GM23338 (cell line): Measurements from ENCODE around the gene CDON. TPM values are rescaled to one million over a fixed set of nuclear protein-coding genes. Genes with fewer than 3 reads are reported as not detected.

Source experiments
- ATAC-seq: fragments of 200-7000 bp; cut with Tn5 transposase; 3 replicates; pipeline ENCODE4 v1.9.1; 2020
- DNase-seq: peaks from one replicate; pipeline ENCODE4 v3.0.0-alpha.2; 2015; ENCODE audit warnings: low spot score
- H2AFZ ChIP-seq: fragments of 200-600 bp; sonication (generic); 2 replicates; pipeline ENCODE4 v1.8.0; 2016; ENCODE audit warnings: antibody characterized with exemption, mild to moderate bottlenecking, moderate library complexity
- H3F3A ChIP-seq: fragments of 200-600 bp; sonication (generic); replicated peaks from 2 replicates; pipeline ENCODE4 v1.8.0; 2017; ENCODE audit warnings: antibody characterized with exemption, mixed run types, low read depth
- H3K27ac ChIP-seq: fragments of 200-600 bp; sonication (generic); 2 replicates; pipeline ENCODE4 v1.6.1; 2016; ENCODE audit warnings: low read depth
- H3K27me3 ChIP-seq: fragments of 200-600 bp; sonication (generic); 2 replicates; pipeline ENCODE4 v1.8.0; 2016; ENCODE audit warnings: mild to moderate bottlenecking, mixed run types, moderate library complexity; ENCODE audit not compliant: insufficient read depth
- H3K36me3 ChIP-seq: fragments of 200-600 bp; sonication (generic); 2 replicates; pipeline ENCODE4 v1.8.0; 2016; ENCODE audit warnings: mild to moderate bottlenecking; ENCODE audit not compliant: insufficient read depth
- H3K4me1 ChIP-seq: fragments of 200-600 bp; sonication (generic); 2 replicates; pipeline ENCODE4 v1.8.0; 2016; ENCODE audit warnings: mild to moderate bottlenecking, moderate library complexity; ENCODE audit not compliant: insufficient read depth
- H3K4me2 ChIP-seq: fragments of 200-600 bp; sonication (generic); 2 replicates; pipeline ENCODE4 v1.7.1; 2017; ENCODE audit warnings: mixed run types
- H3K4me3 ChIP-seq: fragments of 200-600 bp; sonication (generic); 2 replicates; pipeline ENCODE4 v1.6.1; 2016; ENCODE audit warnings: mixed run types
- H3K79me2 ChIP-seq: fragments of 200-600 bp; sonication (generic); replicated peaks from 2 replicates; pipeline ENCODE4 v1.8.0; 2017; ENCODE audit warnings: mild to moderate bottlenecking; ENCODE audit not compliant: insufficient read depth
- H3K9me2 ChIP-seq: fragments of 200-600 bp; sonication (generic); 2 replicates; pipeline ENCODE4 v1.8.0; 2017; ENCODE audit not compliant: insufficient read depth
- H4K20me1 ChIP-seq: fragments of 200-600 bp; sonication (generic); replicated peaks from 2 replicates; pipeline ENCODE4 v1.8.0; 2017; ENCODE audit warnings: mild to moderate bottlenecking; ENCODE audit not compliant: insufficient read depth
- H3K27ac Mint-ChIP-seq: 2 replicates; pipeline ENCODE4 v1.8.0; 2020; ENCODE audit warnings: inconsistent platforms, mild to moderate bottlenecking, moderate library complexity, mixed read lengths
- H3K27me3 Mint-ChIP-seq: 3 replicates; pipeline ENCODE4 v1.8.0; 2022; ENCODE audit warnings: low read depth, mild to moderate bottlenecking, moderate library complexity, mixed read lengths, inconsistent platforms; ENCODE audit not compliant: insufficient read depth, poor library complexity
- H3K36me3 Mint-ChIP-seq: 3 replicates; pipeline ENCODE4 v1.8.0; 2021; ENCODE audit warnings: low read depth, mild to moderate bottlenecking, inconsistent platforms, moderate library complexity, mixed read lengths
- H3K4me1 Mint-ChIP-seq: 3 replicates; pipeline ENCODE4 v1.8.0; 2020; ENCODE audit warnings: mild to moderate bottlenecking, inconsistent platforms, mixed read lengths
- H3K4me3 Mint-ChIP-seq: 3 replicates; pipeline ENCODE4 v1.8.0; 2021; ENCODE audit warnings: moderate library complexity, mild to moderate bottlenecking, inconsistent platforms, mixed read lengths
- H3K9me3 Mint-ChIP-seq: 3 replicates; pipeline ENCODE4 v1.8.0; 2020; ENCODE audit warnings: moderate library complexity, mild to moderate bottlenecking, inconsistent platforms, mixed read lengths
- CREB1 ChIP-seq: fragments of 250-450 bp; sonication (Bioruptor Pico); IDR thresholded peaks from 2 replicates; pipeline ENCODE4 v1.5.0; 2020; ENCODE audit warnings: low read depth, mild to moderate bottlenecking, moderate library complexity
- CTCF ChIP-seq, 2 experiments: fragments of 200-600 bp in 1 of 2; sonication (generic) in 1 of 2; conservative IDR thresholded peaks; 2 replicates each; pipeline versions ENCODE4 v1.5.1 to v1.6.1; 2016 to 2017; ENCODE audit warnings: antibody characterized with exemption in 2 of 2, low read depth in 2 of 2, mild to moderate bottlenecking in 2 of 2, moderate library complexity in 1 of 2
- ETS1 ChIP-seq: IDR thresholded peaks from 2 replicates; pipeline ENCODE4 v1.6.1; 2016; ENCODE audit warnings: antibody characterized with exemption
- EZH2 ChIP-seq: fragments of 200-600 bp; sonication (generic); IDR thresholded peaks from one replicate; pipeline ENCODE4 v1.8.0; 2017; ENCODE audit warnings: antibody characterized with exemption, mild to moderate bottlenecking, low read depth; ENCODE audit not compliant: unreplicated experiment
- EZH2phosphoT487 ChIP-seq: fragments of 200-600 bp; sonication (generic); IDR thresholded peaks from one replicate; pipeline ENCODE4 v1.8.1; 2018; ENCODE audit warnings: antibody characterized with exemption; ENCODE audit not compliant: unreplicated experiment
- JUNB ChIP-seq: IDR thresholded peaks from one replicate; pipeline ENCODE4 v1.6.1; 2016; ENCODE audit warnings: antibody characterized with exemption; ENCODE audit not compliant: unreplicated experiment
- NANOG ChIP-seq: IDR thresholded peaks from 2 replicates; pipeline ENCODE4 v1.6.1; 2016; ENCODE audit warnings: antibody characterized with exemption, borderline replicate concordance
- POLR2AphosphoS5 ChIP-seq: IDR thresholded peaks from 2 replicates; pipeline ENCODE4 v1.6.1; 2016; ENCODE audit warnings: antibody characterized with exemption, low read depth
- REST ChIP-seq: IDR thresholded peaks from one replicate; pipeline ENCODE4 v1.6.1; 2018; ENCODE audit warnings: antibody characterized with exemption; ENCODE audit not compliant: unreplicated experiment
- STAT1 ChIP-seq: IDR thresholded peaks from one replicate; pipeline ENCODE4 v1.6.1; 2016; ENCODE audit warnings: antibody characterized with exemption; ENCODE audit not compliant: unreplicated experiment
- ZNF114 ChIP-seq: fragments of 250-450 bp; sonication (Bioruptor Pico); IDR thresholded peaks from 2 replicates; pipeline ENCODE4 v1.5.0; 2020; ENCODE audit warnings: mild to moderate bottlenecking, moderate library complexity
- ZNF331 ChIP-seq: fragments of 250-450 bp; sonication (Bioruptor Pico); IDR thresholded peaks from 2 replicates; pipeline ENCODE4 v1.5.0; 2020; ENCODE audit warnings: low read depth, mild to moderate bottlenecking, moderate library complexity
- ZNF462 ChIP-seq: fragments of 250-450 bp; sonication (Bioruptor Pico); IDR thresholded peaks from 2 replicates; pipeline ENCODE4 v1.5.0; 2020; ENCODE audit warnings: mild to moderate bottlenecking, moderate library complexity
- polyA plus RNA-seq: library from polyadenylated mRNA; unstranded; fragments of >200 nt; fragmentation: Nextera tagmentation; extraction: Ambion mirVana; gene quantifications from 2 replicates; pipeline ENCODE4 v1.2.1, GENCODE V29; 2016
- total RNA-seq: library from RNA; depleted of rRNA; stranded (reverse); fragments of >200 nt; shearing (Covaris generic); gene quantifications from 2 replicates; pipeline ENCODE4 v1.2.3, GENCODE V29; 2014

CDON gene
- total and polyA plus RNA-seq, 2 experiments from 2014 or later, result 4.1 to 35.5 TPM

- Histone ChIP-seq H3K9me2 (no peaks in the 10 kb centered on the region), H3K27me3 (no peaks in the 10 kb centered on the region), H3K79me2 (no peaks in the 10 kb centered on the region), H3K4me3 (no peak overlapping the region), H2AFZ (peak overlapping the region; percentile 53; the same call in 1 of the 2 replicates), H3K27ac (no peak overlapping the region), H3K4me2 (0 out of 2 replicates have a peak overlapping the region, but pooled peaks have one; percentile 25), H3K4me1 (peaks cover 13% of the 10 kb centered on the region), H3F3A (peaks cover 2% of the 10 kb centered on the region; the same call in 1 of the 2 replicates), H4K20me1 (no peaks in the 10 kb centered on the region), H3K36me3 (no peaks in the 10 kb centered on the region)
- Mint-ChIP-seq H3K27ac (no peak overlapping the region), H3K4me3 (no peak overlapping the region), H3K27me3 (peaks cover 11% of the 10 kb centered on the region), H3K36me3 (no peaks in the 10 kb centered on the region), H3K4me1 (peaks cover 9% of the 10 kb centered on the region), H3K9me3 (no peaks in the 10 kb centered on the region; the same call in 2 of the 3 replicates)
- DNase-seq, result no peak
- TF ChIP-seq ZNF331 (CRISPR knock-in tag) (no peak), STAT1 (no peak), POLR2AphosphoS5 (no peak), ZNF462 (no peak), NANOG (no peak), REST (no peak), EZH2 (no peak), CTCF (conservative IDR thresholded peaks at IDR 0.05; ENCODE audit: low read depth in 2 of 2) (no peak), ETS1 (no peak), EZH2phosphoT487 (no peak), ZNF114 (CRISPR knock-in tag) (no peak), CREB1 (no peak), JUNB (no peak)
- ATAC-seq, result peak; percentile 23; the same call in 2 of the 3 replicates
Measured at GRCh38 chr11:126088999-126089398, 26.3 kb upstream of the CDON start.
